Skeletal muscle cell (primary cell): Measurements from ENCODE around the gene LGMN.

ENCODE experiments used
- DNase-seq: peaks from one replicate; pipeline ENCODE4 v3.0.0-alpha.2; 2010; ENCODE audit warnings: low read depth
- H3K4me3 ChIP-seq: 2 replicates; pipeline ENCODE4 v1.5.1; 2011; ENCODE audit warnings: low read depth, mild to moderate bottlenecking, control low read depth, low read length, moderate library complexity

Gene LGMN

DNA sequence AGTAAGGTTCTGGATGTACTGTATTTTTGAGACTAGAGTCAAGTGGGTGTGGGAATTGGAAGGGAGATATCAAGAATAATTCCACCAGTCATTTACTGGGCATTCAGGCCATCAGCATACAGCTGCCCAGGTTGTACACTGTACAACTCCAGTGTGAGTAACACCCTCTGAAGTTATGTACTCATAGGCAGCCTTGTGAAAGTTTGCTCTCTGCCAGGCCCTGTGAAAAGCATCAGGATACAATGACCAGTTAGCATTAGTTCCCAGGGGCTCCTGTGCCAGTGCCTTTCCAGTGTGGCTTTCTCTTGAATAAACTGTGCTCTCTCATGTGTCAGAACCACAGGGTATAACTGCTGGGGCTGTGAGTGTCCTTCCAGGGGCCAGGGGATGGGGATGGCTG, 89.7 kb downstream of the LGMN start:
- DNase-seq: no peak
- no peak overlapping the region for H3K4me3 ChIP-seq

DNA sequence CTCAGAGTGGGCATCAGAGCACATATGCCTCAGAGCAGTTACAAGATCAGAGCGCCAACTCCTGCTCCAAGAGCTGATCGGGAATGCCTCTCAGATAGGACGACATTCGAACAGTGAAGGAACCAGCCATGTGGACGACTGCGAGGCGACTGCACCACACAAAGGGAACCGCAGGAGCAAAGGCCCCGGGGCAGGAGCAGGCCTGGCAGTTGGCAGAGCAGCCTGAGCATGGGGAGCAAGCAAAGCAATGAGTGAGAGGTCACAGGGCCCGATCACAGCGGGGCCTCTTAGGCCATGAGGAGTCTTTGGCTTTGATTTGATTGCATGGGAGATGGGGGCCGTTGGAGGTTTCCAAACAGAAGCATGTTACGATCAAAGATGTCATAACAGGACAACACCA, 90.3 kb downstream of the LGMN start:
- DNase-seq: no peak
- no peak overlapping the region for H3K4me3 ChIP-seq

DNA sequence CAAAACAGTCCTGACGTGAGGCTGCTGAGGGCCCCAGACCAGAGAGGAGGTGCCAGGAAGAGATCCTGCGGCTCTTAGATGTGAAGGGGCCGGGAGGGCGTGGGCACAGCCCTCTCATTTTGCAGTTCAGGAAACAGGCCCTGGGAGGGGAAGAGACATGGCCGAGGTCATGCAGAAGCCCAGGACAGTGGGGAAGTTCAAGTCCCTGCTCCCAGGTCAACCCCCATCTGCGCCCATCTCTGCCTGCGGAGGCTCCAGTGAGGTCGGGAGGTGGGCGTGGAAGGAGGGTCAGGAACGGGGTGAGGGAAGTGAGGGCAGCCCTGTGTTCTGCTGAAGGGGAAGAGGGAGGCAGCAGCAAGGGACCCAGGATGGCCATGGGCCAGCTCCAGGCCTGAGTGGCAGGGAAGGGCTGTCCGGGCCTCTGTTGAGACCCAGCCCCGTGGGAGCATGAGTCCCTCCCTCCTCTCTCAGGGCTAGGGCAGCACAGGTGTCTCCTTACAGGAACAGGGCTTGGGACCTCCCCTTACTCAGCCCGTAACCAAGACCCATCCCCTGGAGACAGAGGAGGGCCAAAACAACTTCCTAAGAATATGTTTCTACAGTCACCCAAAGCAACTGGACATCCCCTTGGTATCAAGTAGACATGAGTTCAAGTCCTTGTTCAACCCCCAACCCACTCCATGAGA, 90.8 kb downstream of the LGMN start:
- no peak for DNase-seq
- no peak overlapping the region for H3K4me3 ChIP-seq

DNA sequence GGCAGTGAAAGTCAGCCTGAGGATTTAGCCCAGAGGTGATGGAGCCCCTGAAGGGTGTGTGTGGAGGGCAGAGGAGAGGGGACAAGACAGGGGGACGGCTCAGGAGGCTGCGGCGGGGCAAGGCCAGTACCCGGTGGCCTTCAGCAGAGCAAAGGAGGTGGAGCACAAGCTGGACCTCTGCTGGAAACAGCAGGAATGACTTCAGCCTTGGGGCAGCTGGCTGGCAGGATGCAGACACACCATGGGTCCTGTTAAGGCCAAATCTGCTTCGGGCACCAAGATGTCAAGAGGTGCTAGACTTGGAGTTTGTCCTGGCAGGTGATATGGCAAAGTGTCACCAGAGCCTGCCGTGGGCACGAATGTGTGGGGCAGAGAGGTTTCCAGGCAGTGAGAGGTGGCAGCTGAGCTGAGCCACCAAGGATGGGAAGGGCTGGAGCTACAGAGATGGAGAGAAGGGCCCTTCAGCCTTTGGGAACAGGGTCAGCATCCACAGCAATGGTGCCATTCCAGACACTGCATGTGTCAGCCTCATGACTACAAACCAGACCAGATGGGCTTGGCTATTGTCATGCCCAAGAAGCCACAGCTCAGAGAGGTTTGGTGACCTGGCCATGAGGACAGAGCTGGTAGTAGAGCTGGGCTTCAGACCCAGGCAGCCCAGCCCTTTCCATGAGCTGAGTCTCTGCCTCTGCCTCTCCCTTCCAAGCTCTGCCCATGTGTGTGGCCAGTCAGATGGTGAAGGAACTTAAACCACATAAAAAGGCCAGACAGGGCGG, 91.9 kb downstream of the LGMN start:
- no peak for DNase-seq
- no peak overlapping the region for H3K4me3 ChIP-seq

DNA sequence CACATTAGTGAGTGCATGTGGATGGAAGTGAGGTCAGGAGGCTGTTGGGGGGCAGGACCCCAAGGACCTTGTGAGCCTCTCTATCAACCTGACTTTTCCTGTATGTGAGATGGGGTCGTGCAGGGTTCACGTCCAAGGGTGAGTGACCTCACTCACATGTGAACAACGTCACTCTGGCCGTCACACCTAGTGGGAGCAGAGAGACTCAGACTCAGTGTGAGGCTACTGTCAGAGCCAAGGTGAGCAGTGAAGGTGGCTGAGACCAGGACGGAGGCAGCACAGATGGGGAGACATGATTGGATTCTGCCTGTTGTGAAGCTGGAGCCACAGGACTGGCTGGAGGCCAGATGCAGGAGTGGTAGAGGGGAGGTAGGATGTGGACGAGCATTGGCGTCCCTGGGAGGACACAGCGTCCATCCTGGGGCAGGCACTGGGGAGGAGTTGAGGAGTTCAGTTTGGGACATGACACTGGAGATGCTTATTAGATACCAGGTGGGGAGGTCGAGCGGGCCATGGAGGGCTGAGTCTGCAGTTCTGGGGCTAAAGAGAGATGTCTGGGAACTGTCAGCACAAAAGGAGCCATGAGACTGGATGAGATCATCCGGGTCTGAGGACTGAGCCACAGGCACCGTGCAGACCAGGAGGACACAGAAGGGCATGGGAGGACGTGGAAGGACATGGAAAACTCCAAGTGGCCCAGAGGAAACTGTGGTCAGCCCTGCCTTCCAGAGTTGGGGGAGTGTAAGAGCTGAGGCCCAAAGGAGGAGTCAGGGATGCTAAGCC, 92.8 kb downstream of the LGMN start:
- no peak for DNase-seq

DNA sequence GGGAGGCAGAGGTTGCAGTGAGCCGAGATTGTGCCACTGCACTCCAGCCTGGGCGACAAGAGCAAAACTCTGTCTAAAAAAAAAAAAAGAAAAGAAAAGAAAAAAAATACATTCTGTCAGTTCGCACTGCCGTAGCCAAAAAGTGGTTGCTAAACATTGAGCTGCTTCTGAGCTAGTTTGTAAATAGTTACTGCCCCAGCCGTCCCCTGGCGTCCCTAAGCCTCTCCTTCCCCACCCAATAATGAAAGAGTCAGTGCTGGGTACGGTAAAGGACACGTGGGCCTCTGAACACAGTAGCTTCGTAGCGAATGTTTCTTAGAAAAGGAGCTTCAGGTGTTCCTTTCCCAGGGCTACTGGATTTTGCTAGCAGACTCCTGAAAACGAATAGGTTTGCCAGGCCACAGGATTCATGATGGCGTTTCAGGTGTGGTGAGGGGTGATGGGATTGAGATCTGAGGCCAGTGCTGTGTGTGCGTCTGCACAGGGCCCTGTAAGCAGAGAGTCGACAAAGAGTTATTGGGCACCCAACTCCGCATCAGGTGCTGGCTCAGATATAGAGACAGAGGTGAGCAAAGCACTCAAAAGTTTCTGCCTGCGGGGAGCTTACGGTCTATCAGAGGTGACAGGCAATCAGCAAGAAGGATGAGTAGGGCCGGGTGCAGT, 94.1 kb downstream of the LGMN start:
- no peak overlapping the region for H3K4me3 ChIP-seq
- no peak for DNase-seq

More for the DNA sequence above, 92.8 kb downstream of the LGMN start:
- no peak overlapping the region for H3K4me3 ChIP-seq
